IPS-11a (cell line): Measurements from ENCODE around the gene PMS2.
A peak's percentile ranks its signal among the peaks of the same experiment; 100 is the strongest.
"Not testable (repeated sequence)": the region's sequence is repeated elsewhere in the genome, so short reads cannot be mapped to it uniquely, and the experiment has no call there.

Source experiments
- H3K4me3 ChIP-seq: one replicate; pipeline ENCODE4 v1.5.1; 2013; ENCODE audit warnings: low read depth, low read length, control low read depth

PMS2 gene, protein sequence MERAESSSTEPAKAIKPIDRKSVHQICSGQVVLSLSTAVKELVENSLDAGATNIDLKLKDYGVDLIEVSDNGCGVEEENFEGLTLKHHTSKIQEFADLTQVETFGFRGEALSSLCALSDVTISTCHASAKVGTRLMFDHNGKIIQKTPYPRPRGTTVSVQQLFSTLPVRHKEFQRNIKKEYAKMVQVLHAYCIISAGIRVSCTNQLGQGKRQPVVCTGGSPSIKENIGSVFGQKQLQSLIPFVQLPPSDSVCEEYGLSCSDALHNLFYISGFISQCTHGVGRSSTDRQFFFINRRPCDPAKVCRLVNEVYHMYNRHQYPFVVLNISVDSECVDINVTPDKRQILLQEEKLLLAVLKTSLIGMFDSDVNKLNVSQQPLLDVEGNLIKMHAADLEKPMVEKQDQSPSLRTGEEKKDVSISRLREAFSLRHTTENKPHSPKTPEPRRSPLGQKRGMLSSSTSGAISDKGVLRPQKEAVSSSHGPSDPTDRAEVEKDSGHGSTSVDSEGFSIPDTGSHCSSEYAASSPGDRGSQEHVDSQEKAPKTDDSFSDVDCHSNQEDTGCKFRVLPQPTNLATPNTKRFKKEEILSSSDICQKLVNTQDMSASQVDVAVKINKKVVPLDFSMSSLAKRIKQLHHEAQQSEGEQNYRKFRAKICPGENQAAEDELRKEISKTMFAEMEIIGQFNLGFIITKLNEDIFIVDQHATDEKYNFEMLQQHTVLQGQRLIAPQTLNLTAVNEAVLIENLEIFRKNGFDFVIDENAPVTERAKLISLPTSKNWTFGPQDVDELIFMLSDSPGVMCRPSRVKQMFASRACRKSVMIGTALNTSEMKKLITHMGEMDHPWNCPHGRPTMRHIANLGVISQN

DNA sequence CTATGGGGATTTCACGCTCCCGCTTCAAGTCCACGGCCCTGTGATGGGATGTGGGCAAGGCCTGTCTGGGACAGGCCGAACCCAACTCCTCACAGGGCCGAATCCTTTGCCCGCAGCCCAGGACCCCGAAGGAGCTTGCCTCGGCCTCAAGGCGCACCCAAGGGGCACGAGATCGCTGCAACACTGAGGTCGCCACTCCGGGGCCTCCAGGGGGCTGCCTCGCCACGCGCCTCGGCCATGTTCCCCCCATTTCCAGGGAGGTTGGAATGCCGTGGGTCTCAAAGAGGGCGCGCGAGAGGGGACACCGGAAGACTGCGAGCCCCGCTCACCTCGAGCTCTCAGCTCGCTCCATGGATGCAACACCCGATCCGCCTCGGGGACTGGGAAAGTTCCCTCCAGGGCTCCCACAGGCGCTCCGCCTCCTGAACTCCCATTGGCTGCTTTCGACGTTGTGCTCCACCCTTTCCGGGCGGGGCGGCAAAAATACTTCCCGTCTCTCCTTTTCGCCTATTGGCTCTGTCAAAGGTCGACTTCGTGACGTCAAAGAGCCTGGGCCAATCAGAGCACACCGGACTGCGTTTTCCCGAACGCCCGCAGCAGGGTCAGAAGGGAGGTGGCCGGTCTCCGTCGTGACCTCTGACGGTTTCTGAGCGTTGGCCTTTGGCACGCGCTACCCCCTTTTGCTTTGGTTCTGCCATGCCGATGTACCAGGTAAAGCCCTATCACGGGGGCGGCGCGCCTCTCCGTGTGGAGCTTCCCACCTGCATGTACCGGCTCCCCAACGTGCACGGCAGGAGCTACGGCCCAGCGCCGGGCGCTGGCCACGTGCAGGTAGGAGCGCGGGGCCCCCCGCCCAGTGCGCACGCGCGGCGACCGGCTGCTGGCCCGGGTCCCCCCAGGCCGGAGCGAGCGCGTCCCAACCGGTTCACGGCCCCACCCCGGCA is at the start of gene PMS2, which contains the start of gene AIMP2:
Gene PMS2 (minus strand): TSS at position 382 of the 944 bp plus-strand sequence. CDS start 30 bp downstream, at position 352.
Gene AIMP2 (plus strand): TSS at position 605 of the 944 bp plus-strand sequence. CDS start 92 bp downstream, at position 697.
- H3K4me3 ChIP-seq: peak within 1 kb of the TSS; percentile 86

DNA sequence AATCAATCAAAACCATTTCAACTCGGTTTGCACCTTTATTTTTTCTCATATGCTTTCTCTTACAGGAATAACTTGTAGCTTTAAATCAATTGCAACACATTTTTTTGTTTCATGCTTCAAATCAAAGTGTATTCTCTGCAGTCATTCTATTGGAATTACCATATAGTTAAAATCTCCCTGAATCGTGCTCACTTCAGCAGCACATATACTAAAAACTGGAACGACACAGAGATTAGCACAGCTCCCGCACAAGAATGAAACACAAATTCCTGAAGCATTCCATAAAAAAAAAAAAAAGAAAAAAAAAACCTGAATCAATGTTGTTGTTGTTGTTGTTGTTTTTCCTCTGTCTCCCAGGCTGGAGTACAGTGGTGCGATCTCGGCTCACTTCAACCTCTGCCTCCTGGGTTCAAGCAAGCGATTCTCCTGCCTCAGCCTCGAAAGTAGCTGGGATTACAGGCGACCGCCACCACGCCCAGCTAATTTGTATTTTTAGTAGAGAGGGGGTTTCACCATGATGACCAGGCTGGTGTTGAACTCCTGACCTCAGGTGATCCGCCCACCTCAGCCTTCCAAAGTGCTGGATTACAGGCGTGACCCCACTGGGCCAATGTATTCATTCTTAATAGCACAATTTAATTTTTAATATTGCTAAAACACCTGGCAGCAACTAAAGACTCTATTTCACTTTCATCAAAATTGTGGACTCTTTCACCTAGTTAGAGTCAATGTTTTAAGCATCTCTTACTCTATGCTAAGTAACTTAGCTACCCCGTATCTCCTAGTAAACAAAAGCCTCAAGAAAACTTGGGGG is 48.7 kb upstream of the PMS2 start:
- H3K4me3 ChIP-seq: peak overlapping the region; percentile 86

DNA sequence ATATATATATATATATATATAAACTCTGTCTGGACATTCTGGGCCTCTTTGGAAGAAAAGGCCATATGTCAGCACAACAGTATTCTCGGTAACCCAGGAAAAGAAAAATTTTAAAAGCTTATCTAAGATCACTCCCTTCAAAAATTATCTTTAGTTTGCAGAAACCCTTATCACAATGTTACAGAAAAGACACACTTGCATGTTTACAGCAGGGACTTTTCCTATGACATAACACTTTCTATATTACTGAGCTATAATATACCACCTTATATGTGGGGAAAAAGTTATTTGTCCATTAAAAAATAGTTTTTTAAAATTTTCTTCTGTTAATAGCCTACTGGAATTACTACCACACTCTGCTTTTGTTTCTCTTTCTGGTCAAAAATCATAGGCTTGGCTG is 47.8 kb upstream of the PMS2 start:
- H3K4me3 ChIP-seq: no peak overlapping the region

DNA sequence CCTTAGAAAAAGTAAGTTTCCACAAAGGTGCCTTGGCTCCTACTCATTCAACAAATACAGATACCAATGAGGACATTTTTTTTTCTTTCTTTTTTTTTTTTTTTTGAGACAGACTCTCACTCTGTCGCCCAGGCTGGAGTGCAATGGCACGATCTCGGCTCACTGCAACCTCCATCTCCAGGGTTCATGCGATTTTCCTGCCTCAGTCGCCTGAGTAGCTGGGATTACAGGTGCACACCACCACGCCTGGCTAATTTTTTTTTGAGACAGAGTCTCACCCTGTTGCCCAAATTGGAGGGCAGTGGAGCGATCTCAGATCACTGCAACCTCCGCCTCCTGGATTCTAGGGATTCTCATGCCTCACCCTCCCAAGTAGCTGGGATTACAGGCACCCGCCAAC is 42.3 kb upstream of the PMS2 start:
- H3K4me3 ChIP-seq: not testable (repeated sequence)

DNA sequence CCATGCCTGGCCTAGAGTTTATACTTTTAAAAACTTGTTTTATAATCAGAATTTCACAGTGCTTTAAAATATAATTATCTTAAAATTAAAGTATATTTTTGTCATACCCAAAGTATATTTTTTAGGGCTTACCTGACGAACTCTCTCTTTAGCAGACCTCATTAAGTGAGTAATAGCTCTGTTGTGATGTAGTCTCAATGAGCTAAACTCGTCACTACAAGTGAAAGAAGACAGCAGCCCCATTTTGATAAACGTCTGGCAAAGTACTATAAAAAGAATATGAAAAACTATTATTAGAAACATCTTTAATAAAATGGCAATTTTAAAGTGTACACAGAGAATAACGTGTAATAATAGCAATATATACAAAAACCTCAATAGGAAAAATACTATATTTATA is 40.9 kb upstream of the PMS2 start:
- H3K4me3 ChIP-seq: no peak overlapping the region

DNA sequence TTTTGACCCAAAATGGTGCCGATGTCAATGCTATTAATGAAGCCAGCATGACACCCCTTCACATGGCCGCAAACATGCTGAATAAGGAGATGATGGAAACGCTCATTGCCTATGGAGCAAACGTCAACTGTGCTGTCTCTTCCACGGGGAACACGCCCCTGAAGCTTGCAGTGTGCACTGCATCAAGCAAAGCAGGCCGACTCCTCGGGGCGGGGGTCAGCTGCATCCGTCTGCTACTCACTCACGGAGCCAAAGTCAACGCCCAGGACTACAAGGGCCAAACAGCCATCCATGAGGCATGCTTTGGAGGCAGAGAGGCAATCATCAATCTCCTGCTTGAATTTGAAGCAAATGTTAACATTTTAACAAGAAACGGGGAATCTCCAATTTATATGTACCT is 26.8 kb upstream of the PMS2 start:
- no peak overlapping the region for H3K4me3 ChIP-seq

DNA sequence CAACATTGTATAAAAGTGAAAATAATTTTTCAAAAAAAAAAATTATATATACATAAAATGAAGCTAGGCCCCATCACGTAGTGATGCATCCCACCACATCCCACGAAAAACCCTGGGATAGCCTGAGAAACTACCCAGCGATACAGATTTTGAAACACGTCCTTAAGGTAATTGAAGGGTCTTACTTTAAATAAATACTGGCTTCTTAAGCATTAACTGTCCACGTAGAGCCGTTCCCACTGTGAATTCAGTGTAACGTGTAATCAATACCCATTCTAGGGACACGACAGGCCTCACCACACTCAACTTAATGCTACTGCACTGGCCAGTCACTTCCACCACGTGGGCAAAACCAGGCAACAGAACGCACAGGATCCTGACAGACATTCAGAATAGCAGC is 26.3 kb upstream of the PMS2 start:
- H3K4me3 ChIP-seq: no peak overlapping the region

DNA sequence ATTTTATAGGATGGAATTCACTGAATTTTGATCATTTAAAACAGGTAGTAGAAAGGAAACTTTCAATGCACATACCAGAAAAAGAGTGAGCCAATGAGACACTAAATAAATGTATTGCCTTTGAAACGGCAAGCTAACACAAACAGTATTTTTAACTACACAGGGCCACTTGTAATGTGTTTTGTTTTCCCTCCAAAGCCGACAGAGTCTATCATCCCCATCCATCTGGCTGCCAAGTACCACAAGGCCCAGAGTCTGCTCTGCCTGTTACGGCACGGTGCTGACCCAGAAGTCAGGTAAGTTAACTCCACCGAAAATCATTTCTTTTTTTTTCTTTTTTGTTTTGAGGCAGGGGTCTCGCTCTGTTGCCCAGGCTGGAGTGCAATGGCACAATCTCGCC is 23.8 kb upstream of the PMS2 start:
- H3K4me3 ChIP-seq: no peak overlapping the region

DNA sequence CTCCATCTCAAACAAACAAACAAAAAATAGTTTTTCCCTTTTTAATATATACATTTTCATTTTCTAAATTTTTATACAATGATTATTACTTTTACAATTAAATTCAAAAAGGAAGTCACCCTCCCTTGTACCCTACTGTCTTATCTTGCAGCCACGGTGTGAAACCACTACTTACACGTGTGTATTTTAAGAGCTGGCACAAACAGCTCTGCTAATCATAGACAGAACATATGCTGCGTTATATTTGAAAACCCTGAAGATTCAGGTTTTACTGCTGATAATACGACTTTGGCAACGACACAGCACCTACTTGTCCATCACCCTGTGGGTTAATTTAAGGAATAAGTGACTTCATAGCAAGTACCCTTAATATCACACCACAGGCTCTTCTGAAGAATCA is 23.3 kb upstream of the PMS2 start:
- H3K4me3 ChIP-seq: no peak overlapping the region

DNA sequence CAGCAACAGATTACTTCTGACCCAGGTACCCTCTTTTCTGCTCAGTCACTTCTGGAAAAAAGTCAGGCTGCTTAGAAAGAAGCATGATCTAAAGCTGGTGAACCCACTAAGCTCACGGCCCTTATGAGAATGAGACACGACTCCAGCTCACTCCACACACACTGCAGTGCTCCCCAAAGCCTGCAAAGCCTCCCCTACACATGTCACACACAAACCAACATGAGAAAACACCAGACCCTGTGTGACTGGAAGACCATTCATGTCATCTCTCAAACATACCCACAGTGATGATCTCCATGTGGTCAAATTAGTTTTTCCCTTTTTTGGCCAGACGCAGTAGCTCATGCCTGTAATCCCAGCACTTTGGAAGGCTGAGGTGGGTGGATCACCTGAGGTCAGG is 22.7 kb upstream of the PMS2 start:
- no peak overlapping the region for H3K4me3 ChIP-seq

DNA sequence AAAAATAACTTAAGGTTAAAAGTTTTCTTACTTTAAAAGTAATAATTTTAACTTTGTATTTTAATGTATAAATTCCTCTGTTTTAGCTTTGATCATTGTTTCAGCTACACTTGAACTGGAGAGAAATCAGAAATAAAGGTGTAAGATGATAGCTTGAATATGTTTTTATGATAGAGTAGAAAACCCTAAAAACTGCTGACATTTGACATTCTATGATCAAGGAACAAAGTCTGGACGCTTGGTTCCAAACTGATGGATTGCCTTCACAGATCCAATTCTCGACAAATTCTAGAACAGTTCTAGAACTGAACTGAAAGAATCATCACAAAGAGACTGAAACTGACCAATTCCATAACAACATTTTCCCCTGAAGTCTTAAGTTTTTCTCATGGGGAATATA is 22.1 kb upstream of the PMS2 start, which contains the start of gene ANKRD61:
Gene ANKRD61 (plus strand): TSS at position 389 of the 400 bp plus-strand sequence. CDS start 0 bp downstream, at position 389.
- H3K4me3 ChIP-seq: no peak within 1 kb of the TSS

DNA sequence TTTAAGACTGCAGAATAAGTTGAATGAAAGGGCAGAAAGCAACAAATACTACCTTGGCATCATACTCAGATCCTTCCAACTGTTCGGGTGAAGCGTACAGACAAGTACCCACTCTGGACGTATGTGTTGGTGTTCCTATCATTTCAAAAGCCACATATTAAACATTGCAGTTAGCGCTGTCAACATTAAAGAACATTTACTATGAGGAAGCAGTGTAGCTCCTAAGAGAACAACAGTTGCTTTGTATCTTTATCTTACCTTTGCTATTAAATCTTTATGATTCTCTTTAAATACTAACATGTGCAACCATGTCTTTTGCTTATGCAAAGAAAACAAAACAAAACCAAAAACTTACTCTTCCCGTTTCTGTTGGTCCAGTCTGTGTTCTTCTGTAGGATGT is 19.7 kb upstream of the PMS2 start:
- H3K4me3 ChIP-seq: no peak overlapping the region

DNA sequence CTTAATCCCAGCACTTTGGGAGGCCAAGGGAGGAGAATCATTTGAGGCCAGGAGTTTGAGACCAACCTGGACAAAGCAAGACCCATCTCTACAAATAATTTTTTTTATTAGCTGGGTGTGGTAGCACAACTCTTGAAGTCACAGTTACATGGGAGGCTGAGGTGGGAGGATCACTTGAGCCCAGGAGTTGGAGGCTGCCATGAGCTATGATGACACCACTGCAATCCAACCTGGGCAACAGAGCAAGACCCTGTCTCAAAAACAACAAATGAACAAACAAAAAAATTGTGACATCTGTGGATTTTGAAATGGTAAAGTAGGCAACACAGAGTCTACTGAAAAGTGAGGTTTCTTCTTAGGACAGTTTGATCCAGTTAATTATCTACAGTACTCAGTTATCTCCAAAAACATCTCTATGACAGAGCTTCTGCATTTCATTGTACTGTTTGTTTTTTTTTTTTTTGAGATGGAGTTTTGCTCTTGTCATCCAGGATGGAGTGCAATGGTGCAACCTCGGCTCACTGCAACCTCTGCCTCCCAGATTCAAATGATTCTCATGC is 19.0 kb upstream of the PMS2 start:
- H3K4me3 ChIP-seq: no peak overlapping the region

DNA sequence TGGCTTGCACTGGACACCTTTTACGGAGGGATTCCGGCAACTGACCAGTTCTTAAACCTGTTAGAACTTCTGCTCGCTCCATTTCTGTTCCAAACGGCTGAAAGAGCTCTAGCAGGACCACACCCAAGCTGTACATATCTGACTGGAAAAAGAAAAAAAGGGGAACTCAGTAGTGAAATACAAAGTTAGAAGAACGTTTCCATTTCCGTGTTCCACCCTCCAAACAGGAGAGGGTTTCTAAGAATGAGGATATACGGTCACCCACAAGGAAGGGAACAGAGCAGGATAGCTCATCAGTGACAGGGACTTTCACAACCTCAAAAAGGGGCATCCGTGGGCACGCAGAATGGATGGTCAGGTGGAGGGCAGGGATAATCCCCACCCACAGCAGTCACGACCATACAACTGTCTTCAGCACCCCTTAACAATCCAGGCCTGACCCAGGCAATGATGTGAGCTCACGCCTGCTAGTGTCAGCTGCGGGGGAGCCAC is 18.0 kb upstream of the PMS2 start:
- no peak overlapping the region for H3K4me3 ChIP-seq

DNA sequence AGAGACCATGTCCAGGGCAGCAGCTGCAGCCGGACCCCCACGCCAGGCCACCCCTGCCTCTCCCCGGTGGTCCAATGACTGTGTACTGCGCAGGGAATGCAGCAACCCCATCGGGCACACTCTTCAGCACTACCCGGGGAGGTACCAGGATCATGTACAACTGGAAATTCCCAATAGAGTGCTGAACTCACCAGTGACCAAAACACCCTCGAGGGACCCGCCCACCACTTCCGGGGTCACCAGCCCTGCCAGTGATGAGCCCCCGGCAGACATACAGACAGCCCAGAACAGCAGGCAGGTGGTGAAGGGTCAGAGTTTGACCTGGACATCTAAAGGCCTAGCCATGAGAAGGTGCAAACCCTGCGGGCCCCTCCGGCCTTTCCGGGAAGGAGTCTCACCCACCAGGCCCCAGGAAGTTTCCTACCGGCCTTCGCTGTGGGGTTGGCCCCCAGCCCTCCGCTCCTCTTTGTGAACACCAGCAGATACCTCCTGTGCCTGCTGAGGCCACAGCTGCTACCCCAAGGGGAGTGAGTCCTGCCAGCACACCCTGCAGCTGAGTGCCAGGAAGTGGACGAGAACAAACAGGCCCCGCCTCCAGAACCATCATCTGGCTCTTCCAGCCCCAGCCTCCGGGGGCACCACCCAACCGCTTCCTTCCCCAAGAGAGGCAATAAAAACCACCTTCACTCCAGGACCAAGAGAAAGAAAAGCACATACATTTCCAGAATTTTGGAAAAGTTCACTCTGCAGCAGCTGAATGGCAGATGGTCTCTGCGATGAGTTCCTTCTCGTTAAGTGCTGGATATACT is 17.4 kb upstream of the PMS2 start:
- no peak overlapping the region for H3K4me3 ChIP-seq

DNA sequence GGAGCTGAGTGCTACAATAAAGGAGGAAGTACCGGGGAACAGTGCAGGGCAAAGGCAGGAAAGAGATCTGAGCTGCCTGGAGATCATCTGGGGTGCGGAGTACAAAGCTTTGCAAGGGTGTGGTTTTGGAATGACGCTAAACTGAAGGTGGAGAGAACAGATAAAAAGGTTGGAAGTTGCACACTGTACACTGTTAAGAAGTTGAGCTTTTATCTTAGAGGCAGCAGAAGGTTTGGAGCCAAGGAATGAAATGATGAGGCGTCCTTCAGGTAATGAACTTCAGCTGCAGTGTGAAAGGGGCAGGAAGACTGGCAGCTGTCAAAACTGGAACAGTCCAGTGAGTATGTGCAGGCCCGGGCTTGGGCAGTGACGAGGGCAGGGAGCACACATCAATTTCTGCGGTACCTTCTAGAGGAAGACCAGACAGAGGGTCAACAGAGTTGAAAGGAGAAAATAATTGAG is 15.2 kb upstream of the PMS2 start:
- H3K4me3 ChIP-seq: no peak overlapping the region

DNA sequence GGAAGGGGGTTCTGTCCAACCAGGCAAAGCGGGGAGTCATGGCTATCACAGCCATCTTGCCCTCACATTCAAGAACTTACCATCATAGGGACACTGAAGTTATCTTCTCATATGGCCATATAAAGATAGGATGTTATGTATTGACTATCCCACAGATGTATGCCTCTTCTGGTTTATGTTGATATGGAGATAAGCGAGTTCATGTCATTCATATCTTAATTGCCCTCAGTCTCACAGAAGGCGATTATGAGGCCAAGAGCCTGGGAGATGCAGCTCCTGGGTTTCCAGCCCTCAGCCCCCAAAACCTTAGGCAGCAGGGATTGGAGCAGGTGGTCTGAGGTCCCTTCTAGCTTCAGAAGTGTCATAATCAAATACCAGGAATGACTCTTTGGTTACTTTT is 13.9 kb upstream of the PMS2 start:
- no peak overlapping the region for H3K4me3 ChIP-seq
